WI38 (cell line): Measurements from ENCODE around the gene OR5AL1.
"Not testable (repeated sequence)": the region's sequence is repeated elsewhere in the genome, so short reads cannot be mapped to it uniquely, and the experiment has no call there.

ENCODE experiments used
- H3K4me3 ChIP-seq: 2 replicates; pipeline ENCODE4 v1.5.1; 2011; ENCODE audit warnings: low read depth, mild to moderate bottlenecking, control low read depth, low read length
- CTCF ChIP-seq: IDR thresholded peaks from 2 replicates; pipeline ENCODE4 v1.5.1; 2012; ENCODE audit warnings: low read depth, mild to moderate bottlenecking, control low read depth, low read length

OR5AL1 gene

GRCh38 chr11:56412396-56412795 is at the start of gene OR5AL1:
Gene OR5AL1 (plus strand): TSS chr11:56412696.
- TF ChIP-seq CTCF, result no peak

GRCh38 chr11:56375324-56375723 is 37.2 kb upstream of the OR5AL1 start, which contains the start of gene OR8U1:
Gene OR8U1 (plus strand): TSS chr11:56375624. CDS start chr11:56375624, 0 bp downstream.
- H3K4me3 ChIP-seq, result no peak within 1 kb of the TSS
- TF ChIP-seq CTCF, result no peak

More at GRCh38 chr11:56412396-56412795, at the start of gene OR5AL1:
- H3K4me3 ChIP-seq, result no peak within 1 kb of the TSS

- TF ChIP-seq CTCF, result no peak
- H3K4me3 ChIP-seq, result no peak overlapping the region
Observed at GRCh38 chr11:56380120-56380519, 32.4 kb upstream of the OR5AL1 start.

- TF ChIP-seq CTCF, result no peak
Observed at GRCh38 chr11:56394381-56394780, 18.1 kb upstream of the OR5AL1 start.

GRCh38 chr11:56396047-56396446 is 16.4 kb upstream of the OR5AL1 start:
- no peak overlapping the region for H3K4me3 ChIP-seq
- TF ChIP-seq CTCF, result no peak

More at GRCh38 chr11:56394381-56394780, 18.1 kb upstream of the OR5AL1 start:
- H3K4me3 ChIP-seq, result no peak overlapping the region

GRCh38 chr11:56401858-56402461 is 10.5 kb upstream of the OR5AL1 start:
- not testable (repeated sequence) for H3K4me3 ChIP-seq

- H3K4me3 ChIP-seq, result no peak overlapping the region
- TF ChIP-seq CTCF, result no peak
Observed at GRCh38 chr11:56404393-56404792, 8.1 kb upstream of the OR5AL1 start.

GRCh38 chr11:56410801-56411200 is 1.7 kb upstream of the OR5AL1 start:
- H3K4me3 ChIP-seq, result no peak overlapping the region
- no peak for TF ChIP-seq CTCF
